Esophagus (tissue), 2 donors: ENCODE measurements around the gene PSMD5. TPM values are rescaled to one million over a fixed set of nuclear protein-coding genes. Genes with fewer than 3 reads are reported as not detected.

ENCODE experiments used
- H3K27ac ChIP-seq, 2 donors: one replicate each; pipeline ENCODE4 v1.5.1; 2013; ENCODE audit warnings: low read depth in 2 of 2, mild to moderate bottlenecking in 2 of 2, inconsistent platforms in 1 of 2, low read length in 1 of 2, moderate library complexity in 1 of 2
- H3K27me3 ChIP-seq, 2 donors: one replicate each; pipeline ENCODE4 v1.6.1; 2013; ENCODE audit warnings: low read length in 2 of 2, control low read depth in 1 of 2, mild to moderate bottlenecking in 1 of 2; ENCODE audit not compliant: insufficient read depth in 2 of 2, control insufficient read depth in 1 of 2
- H3K36me3 ChIP-seq, 2 donors: one replicate each; pipeline ENCODE4 v1.6.1; 2013; ENCODE audit warnings: low read length in 1 of 2; ENCODE audit not compliant: control insufficient read depth in 2 of 2, insufficient read depth in 2 of 2
- H3K4me1 ChIP-seq, 2 donors: one replicate each; pipeline ENCODE4 v1.6.1; 2013; ENCODE audit warnings: low read length in 1 of 2; ENCODE audit not compliant: control insufficient read depth in 2 of 2, insufficient read depth in 2 of 2
- H3K4me3 ChIP-seq, 2 donors: one replicate each; pipeline ENCODE4 v1.5.1; 2013; ENCODE audit warnings: low read length in 2 of 2, mild to moderate bottlenecking in 2 of 2, low read depth in 1 of 2, moderate library complexity in 1 of 2
- H3K9me3 ChIP-seq, 2 donors: one replicate each; pipeline ENCODE4 v1.6.1; 2013; ENCODE audit warnings: mild to moderate bottlenecking in 2 of 2, low read depth in 1 of 2, low read length in 1 of 2, moderate library complexity in 1 of 2; ENCODE audit not compliant: control insufficient read depth in 2 of 2, insufficient read depth in 1 of 2
- WGBS, 2 donors: extraction: QIAGEN DNeasy Blood & Tissue Kit; methylation state at CpG; one replicate each; pipeline ENCODE4 v1.1.7; 2013; 5-methylcytosine and 5-hydroxymethylcytosine counted together
- polyA plus RNA-seq, 2 donors: library from polyadenylated mRNA; stranded (reverse); fragments of 200-250 nt; gene quantifications; one replicate each; pipeline ENCODE4 v1.2.3, GENCODE V29; 2013
- donor health status: healthy with polysubstance abuse.
- donor health status: Bipolar disorder and iron deficiency.

Gene PSMD5
- polyA plus RNA-seq, 2 donors, result 12.1 to 15.8 TPM

DNA sequence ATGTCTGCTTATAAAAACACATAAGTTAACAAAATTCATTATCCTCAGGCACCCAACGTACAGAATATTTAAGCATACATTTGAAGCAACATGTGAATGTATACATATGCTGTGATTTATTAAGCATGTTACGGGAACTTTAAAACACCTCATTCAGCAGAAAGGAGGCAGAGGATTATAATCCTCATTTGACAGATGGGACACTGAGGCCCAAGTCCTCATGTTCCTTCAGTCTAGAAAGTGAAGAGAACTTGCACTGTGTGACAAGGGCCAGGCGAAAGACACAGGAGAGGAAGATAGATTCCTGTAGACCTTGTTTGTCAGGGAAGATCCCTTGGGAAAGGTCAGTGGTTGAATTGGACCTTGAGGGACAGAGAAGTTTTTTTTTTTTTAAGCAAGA is 7.6 kb upstream of the PSMD5 start:
- Histone ChIP-seq H3K27ac (no peak overlapping the region), H3K36me3 (peaks cover 0 to 6% of the 10 kb centered on the region in 2 donors), H3K4me1 (no peaks in the 10 kb centered on the region), H3K4me3 (no peak overlapping the region), H3K27me3 (no peaks in the 10 kb centered on the region), H3K9me3 (no peaks in the 10 kb centered on the region)
- WGBS, 2 donors, result 92 to 94% methylated on average over 3 of the region's 3 CpGs

DNA sequence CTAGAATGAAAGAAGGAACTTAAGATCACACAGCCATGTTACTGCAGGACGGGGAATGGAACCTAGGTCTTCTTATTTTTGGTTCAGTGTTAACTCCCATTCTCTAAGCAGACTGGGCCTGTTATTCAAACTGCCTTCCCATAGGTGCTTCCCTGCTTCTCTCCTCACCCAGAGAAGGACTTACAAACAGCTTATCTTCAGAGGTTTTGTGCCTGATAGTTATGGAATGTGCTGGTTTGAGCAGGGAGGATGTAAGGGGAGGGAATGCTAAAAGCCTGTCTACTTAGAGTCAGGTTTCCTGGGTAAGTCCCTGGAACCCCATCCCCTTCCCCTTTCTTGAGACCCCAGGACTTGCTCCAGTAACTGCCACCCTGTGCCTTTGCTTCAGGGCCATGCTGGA is 4.2 kb upstream of the PSMD5 start:
- peaks cover 2 to 3% of the 10 kb centered on the region in 2 donors for H3K4me1 ChIP-seq
- H3K4me3 ChIP-seq, result no peak overlapping the region
- WGBS, 2 donors, result 78 to 80% methylated on average over 1 of the region's 1 CpG
- no peaks in the 10 kb centered on the region for H3K9me3 ChIP-seq
- no peaks in the 10 kb centered on the region for H3K27me3 ChIP-seq
- no peak overlapping the region for H3K27ac ChIP-seq
- H3K36me3 ChIP-seq, result peaks cover 0 to 3% of the 10 kb centered on the region in 2 donors

- WGBS, 2 donors, result 82 to 85% methylated on average over 3 of the region's 3 CpGs
- Histone ChIP-seq H3K36me3 (peaks cover 0 to under 1% of the 10 kb centered on the region in 2 donors), H3K9me3 (no peaks in the 10 kb centered on the region), H3K4me3 (no peak overlapping the region), H3K4me1 (peaks cover 3% of the 10 kb centered on the region in 2 donors), H3K27me3 (no peaks in the 10 kb centered on the region), H3K27ac (no peak overlapping the region)
Observed at GRCh38 chr9:120846251-120846889, 3.6 kb upstream of the PSMD5 start.

- Histone ChIP-seq H3K27ac (no peak overlapping the region), H3K27me3 (no peaks in the 10 kb centered on the region), H3K4me3 (no peak overlapping the region), H3K4me1 (peaks cover 3% of the 10 kb centered on the region in 2 donors), H3K36me3 (no peaks in the 10 kb centered on the region), H3K9me3 (no peaks in the 10 kb centered on the region)
Observed at GRCh38 chr9:120845255-120845654, 2.5 kb upstream of the PSMD5 start.

- 39 to 49% methylated on average over 18 of the region's 18 CpGs for WGBS, 2 donors
- Histone ChIP-seq H3K36me3 (no peaks in the 10 kb centered on the region), H3K4me3 (peak overlapping the region; percentile 92), H3K27ac (peak overlapping the region; percentile 94 to 95), H3K4me1 (peaks cover 3% of the 10 kb centered on the region in 2 donors), H3K9me3 (no peaks in the 10 kb centered on the region), H3K27me3 (no peaks in the 10 kb centered on the region)
Observed at GRCh38 chr9:120841930-120842684, 615 bp downstream of the PSMD5 start.

GRCh38 chr9:120839146-120839545 is 3.6 kb downstream of the PSMD5 start:
- H3K9me3 ChIP-seq, result no peaks in the 10 kb centered on the region
- peaks cover 3% of the 10 kb centered on the region in 2 donors for H3K4me1 ChIP-seq
- no peak overlapping the region for H3K27ac ChIP-seq
- H3K27me3 ChIP-seq, result no peaks in the 10 kb centered on the region
- no peak overlapping the region for H3K4me3 ChIP-seq
- H3K36me3 ChIP-seq, result peaks cover 0 to 2% of the 10 kb centered on the region in 2 donors
- 82 to 84% methylated on average over 2 of the region's 2 CpGs for WGBS, 2 donors

DNA sequence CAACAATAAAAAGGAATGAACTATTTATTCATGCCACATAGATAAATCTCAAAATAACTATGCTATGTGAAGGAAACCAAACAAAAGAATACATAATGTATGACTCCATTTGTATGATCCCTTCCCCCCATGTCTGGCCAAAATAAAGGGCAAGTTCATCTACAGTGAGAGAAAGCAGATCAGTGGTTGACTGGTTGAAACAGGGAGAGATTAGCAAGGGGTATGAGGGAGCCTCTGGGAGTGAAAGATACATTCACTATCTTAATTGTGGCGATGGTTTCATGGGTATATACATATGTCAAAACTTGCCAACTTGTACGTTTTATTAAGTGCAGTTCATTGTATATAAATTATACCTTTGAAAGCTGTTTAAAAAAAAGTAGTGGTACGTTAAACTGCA is 4.8 kb downstream of the PSMD5 start:
- Histone ChIP-seq H3K4me1 (peaks cover 0 to 3% of the 10 kb centered on the region in 2 donors), H3K9me3 (no peaks in the 10 kb centered on the region), H3K4me3 (no peak overlapping the region), H3K27me3 (no peaks in the 10 kb centered on the region), H3K27ac (no peak overlapping the region), H3K36me3 (peaks cover 3 to 8% of the 10 kb centered on the region in 2 donors)
- 77 to 88% methylated on average over 3 of the region's 3 CpGs for WGBS, 2 donors

DNA sequence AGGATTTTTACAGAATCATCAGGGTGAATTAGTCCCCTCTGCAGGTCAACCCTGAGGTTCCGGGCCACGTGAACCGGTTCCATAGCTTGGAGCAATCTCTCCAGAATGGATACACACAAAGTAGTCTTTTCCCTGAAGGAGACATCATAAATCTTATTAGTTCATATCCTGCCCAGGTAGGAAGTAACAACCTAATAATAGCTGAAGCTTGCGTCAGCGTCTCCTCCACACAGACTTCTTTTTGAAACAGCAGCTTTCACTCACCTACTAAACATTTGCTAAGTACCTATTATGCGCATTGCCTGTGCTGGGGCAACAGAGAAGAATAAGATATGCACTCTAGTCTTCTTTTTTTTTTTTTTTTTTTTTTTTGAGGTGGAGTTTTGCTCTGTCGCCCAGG is 9.4 kb downstream of the PSMD5 start:
- Histone ChIP-seq H3K4me3 (no peak overlapping the region), H3K27ac (no peak overlapping the region), H3K27me3 (no peaks in the 10 kb centered on the region), H3K36me3 (peaks cover 11 to 14% of the 10 kb centered on the region in 2 donors), H3K9me3 (no peaks in the 10 kb centered on the region), H3K4me1 (no peaks in the 10 kb centered on the region)
- 96% methylated on average over 7 of the region's 7 CpGs for WGBS, 2 donors

- Histone ChIP-seq H3K27me3 (no peaks in the 10 kb centered on the region), H3K36me3 (peaks cover 11 to 14% of the 10 kb centered on the region in 2 donors), H3K4me3 (no peak overlapping the region), H3K27ac (no peak overlapping the region), H3K9me3 (no peaks in the 10 kb centered on the region), H3K4me1 (no peaks in the 10 kb centered on the region)
Observed at GRCh38 chr9:120832807-120833206, 9.9 kb downstream of the PSMD5 start.

DNA sequence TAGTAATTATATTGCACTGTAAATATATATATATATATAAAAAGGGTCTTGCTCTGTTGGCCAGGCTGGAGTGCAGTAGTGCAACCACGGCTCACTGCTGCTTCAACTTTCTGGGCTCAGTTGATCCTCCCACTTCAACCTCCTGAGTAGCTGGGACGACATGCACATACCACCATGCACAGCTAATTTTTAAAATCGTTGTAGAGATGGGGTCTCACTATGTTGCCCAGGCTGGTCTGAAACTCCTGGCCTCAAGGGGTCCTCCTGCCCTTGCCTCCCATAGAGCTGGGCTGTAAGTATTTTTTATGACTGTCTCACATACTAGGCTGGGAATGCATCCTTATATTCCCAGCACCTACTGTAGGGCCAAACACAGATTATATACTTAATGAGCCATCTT is 11.9 kb downstream of the PSMD5 start:
- WGBS, 2 donors, result 97 to 99% methylated on average over 3 of the region's 3 CpGs
- peaks cover 11 to 14% of the 10 kb centered on the region in 2 donors for H3K36me3 ChIP-seq

More for the DNA sequence above, 11.9 kb downstream of the PSMD5 start:
- Histone ChIP-seq H3K27me3 (no peaks in the 10 kb centered on the region), H3K4me1 (no peaks in the 10 kb centered on the region), H3K9me3 (no peaks in the 10 kb centered on the region), H3K27ac (no peak overlapping the region), H3K4me3 (no peak overlapping the region)
